Heart right ventricle (tissue), 16 donors: Measurements from ENCODE around the gene ARAP1. TPM values are rescaled to one million over a fixed set of nuclear protein-coding genes. Genes with fewer than 3 reads are reported as not detected.
A peak's percentile ranks its signal among the peaks of the same experiment; 100 is the strongest.

Source experiments
- ATAC-seq, 8 donors: fragments of 200-7000 bp; cut with Tn5 transposase; one replicate each; pipeline ENCODE4 v1.9.1; 2020; ENCODE audit warnings: mild to moderate bottlenecking in 8 of 8, moderate library complexity in 8 of 8, moderate number of reproducible peaks in 1 of 8
- DNase-seq, 2 donors: peaks; one replicate each; pipeline ENCODE4 v3.0.0-alpha.2; 2020
- H3K27ac ChIP-seq, 10 donors: fragments of 200-600 bp; sonication (generic) in 2 of 10; one replicate each; pipeline versions ENCODE4 v1.5.0 to v1.8.0; 2020 to 2022; ENCODE audit warnings: mild to moderate bottlenecking in 3 of 10
- H3K27me3 ChIP-seq, 7 donors: fragments of 200-600 bp; one replicate each; pipeline ENCODE4 v1.8.0; 2021 to 2022; ENCODE audit warnings: mild to moderate bottlenecking in 2 of 7
- H3K36me3 ChIP-seq, 9 donors: fragments of 200-600 bp; sonication (generic) in 1 of 9; one replicate each; pipeline versions ENCODE4 v1.5.0 to v1.8.0; 2020 to 2022; ENCODE audit warnings: mild to moderate bottlenecking in 2 of 9
- H3K4me1 ChIP-seq, 9 donors: fragments of 200-600 bp; sonication (generic) in 1 of 9; one replicate each; pipeline versions ENCODE4 v1.5.0 to v1.8.0; 2020 to 2022; ENCODE audit warnings: mild to moderate bottlenecking in 4 of 9
- H3K4me3 ChIP-seq, 10 donors: fragments of 200-600 bp; sonication (generic) in 2 of 10; one replicate each; pipeline versions ENCODE4 v1.5.0 to v1.8.0; 2020 to 2022; ENCODE audit warnings: mild to moderate bottlenecking in 7 of 10, moderate library complexity in 2 of 10
- H3K9me3 ChIP-seq, 11 donors: fragments of 200-600 bp in 10 of 11; sonication (generic) in 2 of 11; one replicate each; pipeline versions ENCODE4 v1.5.0 to v1.8.0; 2013 to 2022; ENCODE audit warnings: mild to moderate bottlenecking in 2 of 11, control low read depth in 1 of 11, moderate library complexity in 1 of 11
- CTCF ChIP-seq, 9 donors: fragments of 200-600 bp; sonication (generic) in 2 of 9; IDR thresholded peaks; one replicate each; pipeline versions ENCODE4 v1.5.0 to v1.8.0; 2021 to 2022; ENCODE audit warnings: antibody characterized with exemption in 9 of 9, mild to moderate bottlenecking in 5 of 9, moderate library complexity in 1 of 9
- WGBS, 2 donors: extraction: QIAGEN DNeasy Blood & Tissue Kit; methylation state at CpG; one replicate each; pipeline ENCODE4 v1.1.7; 2013; ENCODE audit warnings: inconsistent platforms in 1 of 2; 5-methylcytosine and 5-hydroxymethylcytosine counted together
- intact Hi-C, 10 donors: fragments of 100-400 bp; cut with DNase I; formaldehyde crosslinking; loops; one replicate each; pipeline versions ENCODE4 v1.11.1 to v1.14.2; 2022
- polyA plus RNA-seq, 2 donors: library from polyadenylated mRNA; stranded (reverse); fragments of 200-250 nt; gene quantifications; one replicate each; pipeline ENCODE4 v1.2.3, GENCODE V29; 2013
- total RNA-seq, 10 donors: library from RNA; stranded (reverse); fragmentation: NEBNext Ultra II Directional in 3 of 10; extraction: Animal tissue kit (Norgen Biotek cat#: 25700) in 3 of 10; gene quantifications; one replicate each; pipeline versions ENCODE4 v1.2.1 to v1.2.4, GENCODE V29; 2021 to 2023
- donor health status: Arrhythmogenic right ventricular cardiomyopathy.
- donor health status: ischemic (EF 13 %, LVEDD 7.1; RV severe dilation, severe dysfunction).
- donor health status: healthy with polysubstance abuse.
- donor health status: DM: no; HTN: yes; CAD: no.
- donor health status: DM: no; HTN: no; CAD: no.
- donor health status: ischemic (EF 25% LVEDD 6.9; RV normal size, moderate dysfunction).
- donor health status: ischemic (EF 25% LVEDD 5.7; RV mildly dilated, moderate dysfunction).
- donor health status: healthy.
- donor health status: DM: yes; HTN: yes; CAD: no.
- donor health status: Ischemic cardiomyopathy.
- donor health status: ischemic (EF 35%, LVEDD 5.7; RV mildly dilated, moderate dysfunction).
- donor health status: nonischemic (EF 11% LVEDD 7.7; RV severe dilation, severe dysfunction).
- donor health status: DM: yes; HTN: yes; CAD: no.
- donor health status: PGD.
- donor health status: ischemic (EF 29% LVEDD 5.4; RV normal size, mild dysfunction).
- donor health status: nonischemic (EF 23%, LVEDD 6.1; RV moderate dilation, normal function).

The ARAP1 gene
- total and polyA plus RNA-seq, 12 donors, result 30.4 to 68.3 (median 40.8) TPM

- H3K4me1 ChIP-seq, result peaks cover 3 to 44% (median 18%) of the 10 kb centered on the region in 9 donors
- ATAC-seq, result no peak
- no peak for DNase-seq
- WGBS, 2 donors, result 88 to 94% methylated on average over 8 of the region's 8 CpGs
- no peaks in the 10 kb centered on the region for H3K36me3 ChIP-seq
- H3K27me3 ChIP-seq, result no peaks in the 10 kb centered on the region
- intact Hi-C loops, result loop anchor here in 1 of 10 donors (10.0 kb wide), 1 partner anchor 62 kb away; no protein-coding TSS in a partner anchor
- H3K4me3 ChIP-seq, result no peak overlapping the region
- no peak for TF ChIP-seq CTCF (IDR thresholded peaks at IDR 0.05)
- H3K9me3 ChIP-seq, result no peaks in the 10 kb centered on the region
- H3K27ac ChIP-seq, result peak overlapping the region in 1 of 10 donors; percentile 73
Measured at GRCh38 chr11:72786305-72787215, 34.4 kb upstream of the ARAP1 start.

- Histone ChIP-seq H3K27ac (no peak overlapping the region), H3K9me3 (no peaks in the 10 kb centered on the region), H3K4me3 (no peak overlapping the region), H3K36me3 (no peaks in the 10 kb centered on the region), H3K27me3 (peaks cover 0 to 8% (median 0%) of the 10 kb centered on the region in 7 donors), H3K4me1 (peaks cover 5 to 54% (median 27%) of the 10 kb centered on the region in 9 donors)
- WGBS, 2 donors, result 88 to 89% methylated on average over 10 of the region's 10 CpGs
- DNase-seq, result no peak
- no peak for TF ChIP-seq CTCF (IDR thresholded peaks at IDR 0.05)
- intact Hi-C loops, result loop anchor here in 1 of 10 donors (10.0 kb wide), 1 partner anchor 60 kb away; no protein-coding TSS in a partner anchor
- ATAC-seq, result no peak
Measured at GRCh38 chr11:72784662-72785061, 32.5 kb upstream of the ARAP1 start.

- Histone ChIP-seq H3K27me3 (peaks cover 0 to 8% (median 0%) of the 10 kb centered on the region in 7 donors), H3K4me3 (no peak overlapping the region), H3K27ac (no peak overlapping the region), H3K4me1 (peaks cover 5 to 41% (median 21%) of the 10 kb centered on the region in 9 donors), H3K36me3 (no peaks in the 10 kb centered on the region), H3K9me3 (no peaks in the 10 kb centered on the region)
- ATAC-seq, result no peak
- intact Hi-C loops, result loop anchor here in 1 of 10 donors (10.0 kb wide), 1 partner anchor 59 kb away; no protein-coding TSS in a partner anchor
- no peak for DNase-seq
- TF ChIP-seq CTCF (IDR thresholded peaks at IDR 0.05), result no peak
- 85 to 95% methylated on average over 2 of the region's 2 CpGs for WGBS, 2 donors
Measured at GRCh38 chr11:72783144-72783905, 31.1 kb upstream of the ARAP1 start.
